ENCODE results near the gene LYPD6B. TPM values are rescaled to one million over a fixed set of nuclear protein-coding genes. Genes with fewer than 3 reads are reported as not detected.

Gene LYPD6B
- total RNA-seq, 1 donor = 3.0 TPM

- DNase-seq (ENCODE audit: low read depth) = no peak
- TF ChIP-seq CTCF (IDR thresholded peaks at IDR 0.05; ENCODE audit: insufficient read depth, low read depth, low read length) = no peak
Measured at GRCh38 chr2:149036507-149037293, 1.8 kb upstream of the LYPD6B start.

GRCh38 chr2:149037851-149038250 is 648 bp upstream of the LYPD6B start:
- no peak for DNase-seq (ENCODE audit: low read depth)
- H3K4me3 ChIP-seq (ENCODE audit: low read depth, low read length) = peak overlapping the region; percentile 61
- TF ChIP-seq CTCF (IDR thresholded peaks at IDR 0.05; ENCODE audit: insufficient read depth, low read depth, low read length) = no peak

More at GRCh38 chr2:149036507-149037293, 1.8 kb upstream of the LYPD6B start:
- no peak overlapping the region for H3K4me3 ChIP-seq (ENCODE audit: low read depth, low read length)

GRCh38 chr2:149039213-149039724 is 770 bp downstream of the LYPD6B start:
- DNase-seq (ENCODE audit: low read depth) = no peak
- peak overlapping the region; percentile 61 for H3K4me3 ChIP-seq (ENCODE audit: low read depth, low read length)
- no peak for TF ChIP-seq CTCF (IDR thresholded peaks at IDR 0.05; ENCODE audit: insufficient read depth, low read depth, low read length)

GRCh38 chr2:149040451-149040850 is 2.0 kb downstream of the LYPD6B start:
- peak; percentile 19 for DNase-seq (ENCODE audit: low read depth)
- no peak overlapping the region for H3K4me3 ChIP-seq (ENCODE audit: low read depth, low read length)
- TF ChIP-seq CTCF (IDR thresholded peaks at IDR 0.05; ENCODE audit: insufficient read depth, low read depth, low read length) = peak; percentile 46

GRCh38 chr2:149041482-149041881 is 3.0 kb downstream of the LYPD6B start:
- TF ChIP-seq CTCF (IDR thresholded peaks at IDR 0.05; ENCODE audit: insufficient read depth, low read depth, low read length) = no peak
- no peak overlapping the region for H3K4me3 ChIP-seq (ENCODE audit: low read depth, low read length)
- DNase-seq (ENCODE audit: low read depth) = no peak

GRCh38 chr2:149042881-149043280 is 4.4 kb downstream of the LYPD6B start:
- TF ChIP-seq CTCF (IDR thresholded peaks at IDR 0.05; ENCODE audit: insufficient read depth, low read depth, low read length) = no peak
- peak; percentile 11 for DNase-seq (ENCODE audit: low read depth)

More at GRCh38 chr2:149042881-149043280, 4.4 kb downstream of the LYPD6B start:
- H3K4me3 ChIP-seq (ENCODE audit: low read depth, low read length) = no peak overlapping the region

Data from fibroblast of villous mesenchyme (primary cell).